Peyer's patch (tissue), 4 donors: ENCODE data around the gene FBLN7.

ENCODE experiments used
- POLR2A ChIP-seq, 2 donors: fragments of 450-650 bp; IDR thresholded peaks; one replicate each; pipeline ENCODE4 v1.5.1; 2017; ENCODE audit warnings: antibody characterized with exemption in 2 of 2, mild to moderate bottlenecking in 2 of 2, moderate library complexity in 2 of 2
- TF ChIP-seq, protein P1 (sequence below), 6 experiments: fragments of 450-650 bp in 4 of 6; fragments of 200-600 bp in 2 of 6; sonication (generic) in 1 of 6; IDR thresholded peaks; one replicate each; pipeline ENCODE4 v1.5.1; 2017 to 2019; ENCODE audit warnings: antibody characterized with exemption in 6 of 6, mild to moderate bottlenecking in 3 of 6, moderate library complexity in 1 of 6

- TF ChIP-seq, protein P1, sequence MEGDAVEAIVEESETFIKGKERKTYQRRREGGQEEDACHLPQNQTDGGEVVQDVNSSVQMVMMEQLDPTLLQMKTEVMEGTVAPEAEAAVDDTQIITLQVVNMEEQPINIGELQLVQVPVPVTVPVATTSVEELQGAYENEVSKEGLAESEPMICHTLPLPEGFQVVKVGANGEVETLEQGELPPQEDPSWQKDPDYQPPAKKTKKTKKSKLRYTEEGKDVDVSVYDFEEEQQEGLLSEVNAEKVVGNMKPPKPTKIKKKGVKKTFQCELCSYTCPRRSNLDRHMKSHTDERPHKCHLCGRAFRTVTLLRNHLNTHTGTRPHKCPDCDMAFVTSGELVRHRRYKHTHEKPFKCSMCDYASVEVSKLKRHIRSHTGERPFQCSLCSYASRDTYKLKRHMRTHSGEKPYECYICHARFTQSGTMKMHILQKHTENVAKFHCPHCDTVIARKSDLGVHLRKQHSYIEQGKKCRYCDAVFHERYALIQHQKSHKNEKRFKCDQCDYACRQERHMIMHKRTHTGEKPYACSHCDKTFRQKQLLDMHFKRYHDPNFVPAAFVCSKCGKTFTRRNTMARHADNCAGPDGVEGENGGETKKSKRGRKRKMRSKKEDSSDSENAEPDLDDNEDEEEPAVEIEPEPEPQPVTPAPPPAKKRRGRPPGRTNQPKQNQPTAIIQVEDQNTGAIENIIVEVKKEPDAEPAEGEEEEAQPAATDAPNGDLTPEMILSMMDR (IDR thresholded peaks at IDR 0.05), result no peak
- TF ChIP-seq POLR2A (IDR thresholded peaks at IDR 0.05), result no peak
Measured at GRCh38 chr2:112140899-112141625, 2.9 kb downstream of the FBLN7 start.
